Measurements from ENCODE around the gene PRKAG3.
A peak's percentile ranks its signal among the peaks of the same experiment; 100 is the strongest.

The PRKAG3 gene

DNA sequence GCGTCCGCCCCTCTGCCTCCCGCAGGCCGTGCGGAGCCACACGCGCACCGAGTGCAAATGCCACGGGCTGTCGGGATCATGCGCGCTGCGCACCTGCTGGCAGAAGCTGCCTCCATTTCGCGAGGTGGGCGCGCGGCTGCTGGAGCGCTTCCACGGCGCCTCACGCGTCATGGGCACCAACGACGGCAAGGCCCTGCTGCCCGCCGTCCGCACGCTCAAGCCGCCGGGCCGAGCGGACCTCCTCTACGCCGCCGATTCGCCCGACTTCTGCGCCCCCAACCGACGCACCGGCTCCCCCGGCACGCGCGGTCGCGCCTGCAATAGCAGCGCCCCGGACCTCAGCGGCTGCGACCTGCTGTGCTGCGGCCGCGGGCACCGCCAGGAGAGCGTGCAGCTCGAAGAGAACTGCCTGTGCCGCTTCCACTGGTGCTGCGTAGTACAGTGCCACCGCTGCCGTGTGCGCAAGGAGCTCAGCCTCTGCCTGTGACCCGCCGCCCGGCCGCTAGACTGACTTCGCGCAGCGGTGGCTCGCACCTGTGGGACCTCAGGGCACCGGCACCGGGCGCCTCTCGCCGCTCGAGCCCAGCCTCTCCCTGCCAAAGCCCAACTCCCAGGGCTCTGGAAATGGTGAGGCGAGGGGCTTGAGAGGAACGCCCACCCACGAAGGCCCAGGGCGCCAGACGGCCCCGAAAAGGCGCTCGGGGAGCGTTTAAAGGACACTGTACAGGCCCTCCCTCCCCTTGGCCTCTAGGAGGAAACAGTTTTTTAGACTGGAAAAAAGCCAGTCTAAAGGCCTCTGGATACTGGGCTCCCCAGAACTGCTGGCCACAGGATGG, 42.0 kb upstream of the PRKAG3 start:
- Histone ChIP-seq H3K27me3 (ENCODE audit: control insufficient read depth, insufficient read depth, low read length) (peaks cover 100% of the 10 kb centered on the region), H3K9me3 (ENCODE audit: control insufficient read depth, insufficient read depth, low read depth, low read length) (no peaks in the 10 kb centered on the region), H3K9ac (ENCODE audit: low read length) (no peak overlapping the region), H3K4me3 (ENCODE audit: low read depth, low read length) (peak overlapping the region; percentile 35), H3K36me3 (ENCODE audit: control insufficient read depth, insufficient read depth, low read length) (no peaks in the 10 kb centered on the region), H3K27ac (ENCODE audit: low read depth, low read length) (no peak overlapping the region), H3K4me1 (ENCODE audit: control insufficient read depth, insufficient read depth, low read length) (peaks cover 23% of the 10 kb centered on the region)

DNA sequence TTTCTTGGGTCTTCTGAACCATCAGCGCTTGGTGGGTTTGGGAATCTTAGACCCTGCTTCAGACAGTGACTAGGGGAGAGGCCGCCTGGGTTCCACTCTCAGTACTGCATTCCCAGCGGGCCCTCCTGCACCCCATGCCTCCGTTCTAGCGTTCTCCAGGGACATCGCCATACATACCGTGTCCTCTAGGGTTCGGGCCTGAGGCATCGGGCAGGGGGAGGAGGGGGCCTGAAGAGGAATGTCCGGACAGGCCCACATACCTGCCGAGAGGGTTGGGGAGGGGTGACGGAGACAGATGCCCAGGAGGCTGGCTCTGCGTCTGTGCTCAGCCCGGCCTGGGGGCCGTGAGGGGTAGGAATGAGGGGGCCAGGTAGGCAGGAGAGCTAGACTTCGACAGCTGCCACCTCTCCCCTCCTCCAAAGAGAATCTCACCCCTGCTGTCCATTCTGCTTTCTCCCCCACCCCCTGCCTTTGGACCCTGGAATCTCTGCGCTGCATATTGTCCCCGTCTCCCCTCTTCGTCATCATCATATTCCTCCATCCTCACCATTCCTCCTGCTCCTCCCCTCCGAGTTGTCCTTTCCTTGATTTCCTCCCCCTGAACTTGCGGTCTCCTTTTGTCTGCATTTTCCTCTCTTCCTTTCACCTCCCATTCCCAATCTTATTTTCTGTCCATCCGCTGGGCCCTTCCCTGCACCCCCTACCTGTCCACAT, 41.2 kb upstream of the PRKAG3 start:
- Histone ChIP-seq H3K36me3 (ENCODE audit: control insufficient read depth, insufficient read depth, low read length) (no peaks in the 10 kb centered on the region), H3K27me3 (ENCODE audit: control insufficient read depth, insufficient read depth, low read length) (peaks cover 100% of the 10 kb centered on the region), H3K9ac (ENCODE audit: low read length) (no peak overlapping the region)

DNA sequence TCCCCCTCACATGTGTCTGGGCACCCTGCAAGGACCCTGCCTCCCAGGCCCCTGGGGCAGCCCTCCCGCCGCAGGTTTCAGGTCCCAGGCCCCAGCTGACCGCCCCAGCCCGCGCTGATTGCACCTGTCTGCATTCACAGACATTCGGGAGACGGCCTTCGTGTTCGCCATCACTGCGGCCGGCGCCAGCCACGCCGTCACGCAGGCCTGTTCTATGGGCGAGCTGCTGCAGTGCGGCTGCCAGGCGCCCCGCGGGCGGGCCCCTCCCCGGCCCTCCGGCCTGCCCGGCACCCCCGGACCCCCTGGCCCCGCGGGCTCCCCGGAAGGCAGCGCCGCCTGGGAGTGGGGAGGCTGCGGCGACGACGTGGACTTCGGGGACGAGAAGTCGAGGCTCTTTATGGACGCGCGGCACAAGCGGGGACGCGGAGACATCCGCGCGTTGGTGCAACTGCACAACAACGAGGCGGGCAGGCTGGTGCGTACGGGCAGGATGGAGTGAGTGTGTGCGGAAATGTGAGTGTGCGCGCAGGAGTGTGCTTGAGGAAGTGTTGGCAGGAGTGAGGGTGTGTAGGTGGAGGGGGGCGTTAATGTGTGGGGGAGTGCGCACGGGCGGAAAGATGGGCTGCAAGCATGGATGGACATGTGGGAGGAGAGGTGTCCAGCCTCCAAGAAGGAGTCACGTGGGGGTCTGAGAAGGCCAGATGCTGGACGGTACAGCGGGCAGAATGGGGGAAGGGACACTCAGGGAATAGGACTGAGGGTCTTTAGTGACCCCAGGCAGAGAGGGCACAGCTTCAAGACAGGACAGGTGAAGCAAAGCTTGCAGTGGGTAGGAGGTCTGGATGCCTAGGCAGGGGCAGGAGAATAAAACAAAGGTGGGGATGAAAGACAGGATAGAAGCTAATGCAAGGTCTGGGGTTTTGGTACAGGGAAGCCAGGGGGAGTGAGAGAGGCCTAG, 40.0 kb upstream of the PRKAG3 start:
- Histone ChIP-seq H3K4me3 (ENCODE audit: low read depth, low read length) (peak overlapping the region; percentile 5; the same call in 1 of the 2 replicates), H3K9ac (ENCODE audit: low read length) (no peak overlapping the region), H3K36me3 (ENCODE audit: control insufficient read depth, insufficient read depth, low read length) (no peaks in the 10 kb centered on the region), H3K9me3 (ENCODE audit: control insufficient read depth, insufficient read depth, low read depth, low read length) (no peaks in the 10 kb centered on the region), H3K27ac (ENCODE audit: low read depth, low read length) (no peak overlapping the region), H3K4me1 (ENCODE audit: control insufficient read depth, insufficient read depth, low read length) (peaks cover 22% of the 10 kb centered on the region), H3K27me3 (ENCODE audit: control insufficient read depth, insufficient read depth, low read length) (peaks cover 100% of the 10 kb centered on the region)

More for the DNA sequence above, 41.2 kb upstream of the PRKAG3 start:
- Histone ChIP-seq H3K4me1 (ENCODE audit: control insufficient read depth, insufficient read depth, low read length) (peaks cover 22% of the 10 kb centered on the region), H3K27ac (ENCODE audit: low read depth, low read length) (no peak overlapping the region), H3K4me3 (ENCODE audit: low read depth, low read length) (peak overlapping the region; percentile 35), H3K9me3 (ENCODE audit: control insufficient read depth, insufficient read depth, low read depth, low read length) (no peaks in the 10 kb centered on the region)

DNA sequence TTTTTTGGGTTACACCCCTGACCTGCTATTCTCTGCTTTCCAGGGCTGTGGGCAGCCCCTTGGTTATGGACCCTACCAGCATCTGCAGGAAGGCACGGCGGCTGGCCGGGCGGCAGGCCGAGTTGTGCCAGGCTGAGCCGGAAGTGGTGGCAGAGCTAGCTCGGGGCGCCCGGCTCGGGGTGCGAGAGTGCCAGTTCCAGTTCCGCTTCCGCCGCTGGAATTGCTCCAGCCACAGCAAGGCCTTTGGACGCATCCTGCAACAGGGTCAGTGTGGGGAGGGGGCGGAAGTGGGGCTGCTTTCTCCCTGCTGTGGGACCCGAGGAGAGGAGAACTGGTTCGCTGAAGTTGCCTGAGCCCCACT, 39.4 kb upstream of the PRKAG3 start:
- Histone ChIP-seq H3K4me1 (ENCODE audit: control insufficient read depth, insufficient read depth, low read length) (peaks cover 22% of the 10 kb centered on the region), H3K27ac (ENCODE audit: low read depth, low read length) (no peak overlapping the region), H3K36me3 (ENCODE audit: control insufficient read depth, insufficient read depth, low read length) (no peaks in the 10 kb centered on the region), H3K27me3 (ENCODE audit: control insufficient read depth, insufficient read depth, low read length) (peaks cover 99% of the 10 kb centered on the region), H3K9ac (ENCODE audit: low read length) (no peak overlapping the region), H3K4me3 (ENCODE audit: low read depth, low read length) (no peak overlapping the region), H3K9me3 (ENCODE audit: control insufficient read depth, insufficient read depth, low read depth, low read length) (no peaks in the 10 kb centered on the region)

DNA sequence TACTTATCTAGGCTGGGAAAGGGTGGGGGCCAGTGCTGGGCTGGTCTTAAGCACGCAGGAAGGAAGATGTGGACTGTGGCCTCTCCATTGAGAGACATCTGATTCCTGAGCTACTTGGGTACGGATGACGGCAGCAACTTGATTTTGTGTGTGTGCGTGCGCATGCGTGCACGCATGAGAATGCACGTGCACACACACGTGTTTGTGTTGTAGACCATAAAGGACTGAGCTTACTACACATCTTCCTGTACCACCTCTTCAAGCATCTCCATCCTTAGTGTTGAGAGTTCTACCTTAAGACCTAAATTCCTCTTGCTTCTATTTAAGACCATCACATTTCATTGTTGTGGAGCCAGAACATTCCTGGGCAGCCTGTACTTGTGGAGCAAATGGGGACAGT, 37.5 kb upstream of the PRKAG3 start:
- H3K9me3 ChIP-seq (ENCODE audit: control insufficient read depth, insufficient read depth, low read depth, low read length): no peaks in the 10 kb centered on the region
- H3K4me1 ChIP-seq (ENCODE audit: control insufficient read depth, insufficient read depth, low read length): peaks cover 22% of the 10 kb centered on the region
- H3K27ac ChIP-seq (ENCODE audit: low read depth, low read length): no peak overlapping the region
- H3K36me3 ChIP-seq (ENCODE audit: control insufficient read depth, insufficient read depth, low read length): no peaks in the 10 kb centered on the region
- no peak overlapping the region for H3K9ac ChIP-seq (ENCODE audit: low read length)
- peaks cover 96% of the 10 kb centered on the region for H3K27me3 ChIP-seq (ENCODE audit: control insufficient read depth, insufficient read depth, low read length)
- H3K4me3 ChIP-seq (ENCODE audit: low read depth, low read length): no peak overlapping the region

DNA sequence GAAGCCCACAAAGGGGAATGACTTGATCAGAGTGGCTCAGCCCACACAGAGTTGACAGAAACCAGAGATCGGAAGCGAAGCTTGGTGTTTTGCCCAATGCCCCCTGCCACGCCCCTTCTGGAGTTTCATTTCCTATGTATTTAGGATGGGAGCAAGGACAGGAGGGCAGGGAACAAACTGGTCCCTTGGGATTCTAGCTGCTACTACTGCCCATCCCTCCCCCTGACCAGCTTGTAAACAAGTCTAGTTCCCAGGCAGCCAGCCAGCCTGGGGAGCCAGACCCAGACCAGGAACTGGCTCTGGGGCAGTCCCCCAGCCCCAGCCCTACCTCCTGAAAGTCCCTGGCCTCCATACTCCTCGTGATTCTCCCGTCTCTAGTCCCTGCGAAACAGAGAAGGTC, 36.3 kb upstream of the PRKAG3 start:
- H3K4me3 ChIP-seq (ENCODE audit: low read depth, low read length): no peak overlapping the region
- no peak overlapping the region for H3K9ac ChIP-seq (ENCODE audit: low read length)
- no peak overlapping the region for H3K27ac ChIP-seq (ENCODE audit: low read depth, low read length)
- H3K27me3 ChIP-seq (ENCODE audit: control insufficient read depth, insufficient read depth, low read length): peaks cover 96% of the 10 kb centered on the region
- H3K36me3 ChIP-seq (ENCODE audit: control insufficient read depth, insufficient read depth, low read length): no peaks in the 10 kb centered on the region
- H3K4me1 ChIP-seq (ENCODE audit: control insufficient read depth, insufficient read depth, low read length): peaks cover 13% of the 10 kb centered on the region
- no peaks in the 10 kb centered on the region for H3K9me3 ChIP-seq (ENCODE audit: control insufficient read depth, insufficient read depth, low read depth, low read length)

DNA sequence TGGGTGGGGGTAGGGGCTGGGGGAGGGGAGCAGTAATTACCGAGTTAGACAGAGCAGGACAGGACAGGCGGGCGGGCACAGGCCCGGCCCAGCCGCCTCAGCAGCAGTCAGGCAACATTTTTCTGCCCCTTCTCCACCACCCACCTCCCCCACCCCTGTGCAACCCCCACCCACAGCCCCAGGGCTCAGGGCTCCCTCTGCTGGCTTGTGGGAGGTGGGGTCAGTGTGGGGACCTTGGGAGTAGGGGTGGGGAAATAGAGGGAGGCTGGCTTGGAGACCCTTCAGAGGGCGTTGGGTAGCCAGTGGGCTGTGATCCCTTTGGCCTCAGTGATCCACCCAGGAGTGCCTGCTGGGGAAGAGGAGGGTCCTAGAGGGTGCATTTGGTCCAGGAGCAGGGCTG, 34.4 kb upstream of the PRKAG3 start:
- peaks cover 2% of the 10 kb centered on the region; the same call in 1 of the 2 replicates for H3K4me1 ChIP-seq (ENCODE audit: control insufficient read depth, insufficient read depth, low read length)
- no peak overlapping the region for H3K27ac ChIP-seq (ENCODE audit: low read depth, low read length)
- no peak overlapping the region for H3K9ac ChIP-seq (ENCODE audit: low read length)
- H3K4me3 ChIP-seq (ENCODE audit: low read depth, low read length): no peak overlapping the region
- no peaks in the 10 kb centered on the region for H3K36me3 ChIP-seq (ENCODE audit: control insufficient read depth, insufficient read depth, low read length)
- H3K27me3 ChIP-seq (ENCODE audit: control insufficient read depth, insufficient read depth, low read length): peaks cover 96% of the 10 kb centered on the region
- H3K9me3 ChIP-seq (ENCODE audit: control insufficient read depth, insufficient read depth, low read depth, low read length): no peaks in the 10 kb centered on the region

DNA sequence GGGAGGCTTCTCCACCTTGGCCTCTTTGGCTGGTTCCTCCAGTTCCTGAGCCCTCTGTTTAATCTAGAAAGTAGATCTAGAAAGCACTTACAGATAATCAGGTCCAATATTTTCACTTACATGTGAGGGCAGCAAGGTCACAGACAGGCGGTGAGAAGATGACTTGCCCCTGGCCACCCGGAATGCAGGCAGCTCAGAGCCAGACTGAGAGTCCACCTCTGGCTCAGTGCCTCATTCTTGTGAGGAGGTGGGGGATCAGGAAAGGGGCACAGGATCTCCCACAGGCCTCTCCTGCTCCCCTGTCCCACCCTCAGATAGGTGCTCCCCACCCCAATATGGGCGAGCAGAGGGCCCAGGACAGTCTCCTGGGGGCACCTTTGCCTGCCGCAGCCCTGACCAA, 33.8 kb upstream of the PRKAG3 start:
- H3K27me3 ChIP-seq (ENCODE audit: control insufficient read depth, insufficient read depth, low read length): peaks cover 95% of the 10 kb centered on the region
- no peaks in the 10 kb centered on the region for H3K9me3 ChIP-seq (ENCODE audit: control insufficient read depth, insufficient read depth, low read depth, low read length)
- H3K4me3 ChIP-seq (ENCODE audit: low read depth, low read length): no peak overlapping the region
- H3K36me3 ChIP-seq (ENCODE audit: control insufficient read depth, insufficient read depth, low read length): no peaks in the 10 kb centered on the region
- H3K4me1 ChIP-seq (ENCODE audit: control insufficient read depth, insufficient read depth, low read length): peaks cover 4% of the 10 kb centered on the region; the same call in 1 of the 2 replicates
- H3K27ac ChIP-seq (ENCODE audit: low read depth, low read length): no peak overlapping the region
- no peak overlapping the region for H3K9ac ChIP-seq (ENCODE audit: low read length)

DNA sequence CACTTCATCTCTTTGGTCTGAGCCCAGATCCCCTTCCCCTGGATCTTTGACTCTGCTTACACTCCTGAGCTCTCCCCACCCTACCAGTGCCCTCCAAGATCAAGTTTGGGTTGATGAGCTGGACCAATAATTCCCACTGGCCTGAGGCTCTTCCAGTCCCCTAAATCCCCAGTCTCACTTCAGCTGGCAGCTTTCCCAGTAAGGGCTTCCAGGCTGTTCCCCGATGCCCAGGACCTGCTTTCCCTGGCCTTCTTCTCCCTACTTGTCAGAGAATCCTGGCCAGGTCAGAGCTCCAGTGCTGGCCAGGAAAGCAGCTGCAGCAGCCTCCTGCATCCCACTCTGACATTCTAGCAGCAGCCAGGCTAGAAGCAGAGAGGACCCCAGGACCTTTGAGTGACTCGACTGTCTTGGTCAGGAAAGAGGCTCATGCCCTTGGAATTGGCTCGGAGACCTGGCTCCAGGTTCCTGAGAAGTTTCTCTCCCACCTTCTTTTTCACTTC, 31.5 kb upstream of the PRKAG3 start:
- peaks cover 95% of the 10 kb centered on the region for H3K27me3 ChIP-seq (ENCODE audit: control insufficient read depth, insufficient read depth, low read length)
- no peaks in the 10 kb centered on the region for H3K36me3 ChIP-seq (ENCODE audit: control insufficient read depth, insufficient read depth, low read length)
- no peak overlapping the region for H3K4me3 ChIP-seq (ENCODE audit: low read depth, low read length)
- H3K27ac ChIP-seq (ENCODE audit: low read depth, low read length): no peak overlapping the region
- H3K9ac ChIP-seq (ENCODE audit: low read length): no peak overlapping the region
- no peaks in the 10 kb centered on the region for H3K9me3 ChIP-seq (ENCODE audit: control insufficient read depth, insufficient read depth, low read depth, low read length)
- H3K4me1 ChIP-seq (ENCODE audit: control insufficient read depth, insufficient read depth, low read length): peaks cover 16% of the 10 kb centered on the region

DNA sequence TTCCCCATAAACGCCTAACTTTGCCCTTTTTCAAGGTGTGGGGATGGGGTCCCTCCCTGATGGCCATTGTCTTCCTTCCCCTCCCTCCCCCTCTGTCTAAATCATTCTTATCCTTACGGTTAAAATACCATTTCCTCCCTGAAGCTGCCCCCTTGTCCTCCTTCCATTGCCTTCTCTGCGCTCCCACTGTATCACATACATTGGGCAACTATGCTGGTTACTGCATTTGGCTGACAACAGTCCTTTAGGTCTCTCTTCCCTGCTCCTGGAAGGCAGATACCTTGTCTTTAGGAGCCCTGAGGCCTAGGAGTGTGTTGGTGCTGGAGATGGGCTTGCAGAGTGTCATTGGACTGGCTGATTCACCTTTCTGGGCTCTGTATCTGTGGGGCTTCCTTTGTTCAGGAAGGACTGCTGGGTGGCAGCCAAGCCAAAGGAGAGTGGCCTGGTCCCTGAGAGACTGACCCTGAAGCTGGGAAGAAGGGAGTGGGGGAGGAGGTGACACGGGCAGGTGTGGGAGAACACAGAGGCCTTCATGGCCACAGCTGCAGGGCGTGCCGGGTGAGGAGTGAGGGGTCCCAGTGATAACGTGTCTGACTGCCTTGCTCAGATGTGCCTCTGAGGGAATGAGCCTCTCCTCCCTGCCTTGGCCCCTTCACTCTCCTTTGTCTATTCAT, 30.2 kb upstream of the PRKAG3 start:
- Histone ChIP-seq H3K4me3 (ENCODE audit: low read depth, low read length) (no peak overlapping the region), H3K9ac (ENCODE audit: low read length) (no peak overlapping the region), H3K4me1 (ENCODE audit: control insufficient read depth, insufficient read depth, low read length) (peaks cover 26% of the 10 kb centered on the region), H3K27me3 (ENCODE audit: control insufficient read depth, insufficient read depth, low read length) (peaks cover 95% of the 10 kb centered on the region), H3K9me3 (ENCODE audit: control insufficient read depth, insufficient read depth, low read depth, low read length) (no peaks in the 10 kb centered on the region), H3K36me3 (ENCODE audit: control insufficient read depth, insufficient read depth, low read length) (no peaks in the 10 kb centered on the region), H3K27ac (ENCODE audit: low read depth, low read length) (no peak overlapping the region)

All from HUES6 (cell line).